ENCODE results near the gene TLE5. TPM values are rescaled to one million over a fixed set of nuclear protein-coding genes. Genes with fewer than 3 reads are reported as not detected.
"Not testable (repeated sequence)": the region's sequence is repeated elsewhere in the genome, so short reads cannot be mapped to it uniquely, and the experiment has no call there.

The TLE5 gene
- total RNA-seq, 2 experiments from 2014 or later, result 283 to 296 TPM

DNA sequence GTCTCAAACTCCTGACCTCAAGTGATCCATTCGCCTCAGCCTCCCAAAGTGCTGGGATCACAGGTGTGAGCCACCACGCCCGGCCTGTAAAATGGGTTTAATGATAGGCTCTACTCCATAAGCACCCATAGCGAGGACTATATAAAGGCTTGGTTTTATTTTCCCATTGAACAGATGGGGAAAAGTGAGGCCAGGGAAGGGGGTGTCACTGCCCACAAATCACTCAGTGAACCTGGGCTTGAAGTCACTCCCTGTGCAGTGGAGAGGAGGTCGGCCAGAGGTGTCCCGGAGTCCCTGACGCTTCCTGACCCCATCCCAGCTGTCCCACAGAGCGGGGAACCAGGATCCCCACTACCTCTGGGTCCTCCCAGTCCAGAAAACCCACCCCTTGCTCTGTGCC lies 48.2 kb downstream of the TLE5 start:
- H3K27me3 Mint-ChIP-seq, result no peaks in the 10 kb centered on the region
- no peak for ATAC-seq
- ChIA-PET POLR2A (interaction anchor here (1.2 kb wide), 1 partner anchor 11 kb away, joined by 4 read pairs; no protein-coding TSS in a partner anchor), CTCF (no interaction called here)
- H3K36me3 Mint-ChIP-seq (ENCODE audit: low read depth), result no peaks in the 10 kb centered on the region
- no peak for DNase-seq
- H3K4me1 Mint-ChIP-seq (ENCODE audit: low read depth), result no peaks in the 10 kb centered on the region
- intact Hi-C loops (cut with micrococcal nuclease), result no loop called here
- H3K4me3 Mint-ChIP-seq, result no peak overlapping the region
- TF ChIP-seq, protein P1, sequence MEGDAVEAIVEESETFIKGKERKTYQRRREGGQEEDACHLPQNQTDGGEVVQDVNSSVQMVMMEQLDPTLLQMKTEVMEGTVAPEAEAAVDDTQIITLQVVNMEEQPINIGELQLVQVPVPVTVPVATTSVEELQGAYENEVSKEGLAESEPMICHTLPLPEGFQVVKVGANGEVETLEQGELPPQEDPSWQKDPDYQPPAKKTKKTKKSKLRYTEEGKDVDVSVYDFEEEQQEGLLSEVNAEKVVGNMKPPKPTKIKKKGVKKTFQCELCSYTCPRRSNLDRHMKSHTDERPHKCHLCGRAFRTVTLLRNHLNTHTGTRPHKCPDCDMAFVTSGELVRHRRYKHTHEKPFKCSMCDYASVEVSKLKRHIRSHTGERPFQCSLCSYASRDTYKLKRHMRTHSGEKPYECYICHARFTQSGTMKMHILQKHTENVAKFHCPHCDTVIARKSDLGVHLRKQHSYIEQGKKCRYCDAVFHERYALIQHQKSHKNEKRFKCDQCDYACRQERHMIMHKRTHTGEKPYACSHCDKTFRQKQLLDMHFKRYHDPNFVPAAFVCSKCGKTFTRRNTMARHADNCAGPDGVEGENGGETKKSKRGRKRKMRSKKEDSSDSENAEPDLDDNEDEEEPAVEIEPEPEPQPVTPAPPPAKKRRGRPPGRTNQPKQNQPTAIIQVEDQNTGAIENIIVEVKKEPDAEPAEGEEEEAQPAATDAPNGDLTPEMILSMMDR (IDR thresholded peaks at IDR 0.05), result no peak
- H3K9me3 Mint-ChIP-seq, result no peaks in the 10 kb centered on the region
- H3K27ac Mint-ChIP-seq, result no peak overlapping the region

DNA sequence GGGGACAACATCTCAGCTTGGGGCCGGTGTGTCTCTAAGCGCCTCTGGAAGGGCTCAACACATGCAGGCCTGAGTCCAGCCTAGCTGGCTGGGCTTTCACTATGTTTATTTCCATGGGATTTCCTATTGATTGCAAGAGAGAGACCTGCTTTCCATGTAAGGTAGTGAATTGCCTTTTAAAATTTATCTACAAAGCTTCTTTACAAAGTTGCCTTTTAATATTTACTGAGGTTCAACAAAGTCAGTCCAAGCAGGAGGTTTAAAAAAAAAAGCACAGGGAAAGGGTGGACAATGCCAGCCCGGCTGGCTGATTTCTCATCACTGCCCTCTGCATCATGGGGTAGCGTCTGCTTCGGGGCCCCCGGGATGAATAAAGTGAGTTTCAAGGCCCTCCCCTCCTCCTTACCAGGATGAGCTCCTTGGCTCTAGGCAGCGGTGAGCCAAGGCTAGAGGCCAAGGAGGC lies 49.0 kb downstream of the TLE5 start:
- no peak for ATAC-seq
- Mint-ChIP-seq H3K36me3 (ENCODE audit: low read depth) (no peaks in the 10 kb centered on the region), H3K4me1 (ENCODE audit: low read depth) (no peaks in the 10 kb centered on the region), H3K27ac (no peak overlapping the region), H3K4me3 (no peak overlapping the region), H3K27me3 (no peaks in the 10 kb centered on the region), H3K9me3 (no peaks in the 10 kb centered on the region)
- ChIA-PET CTCF (interaction anchor here (1.4 to 1.6 kb wide), 2 partner anchors 51 to 62 kb away, joined by 3 read pairs; no protein-coding TSS in a partner anchor), POLR2A (interaction anchor here (1.2 kb wide), 1 partner anchor 12 kb away, joined by 4 read pairs; no protein-coding TSS in a partner anchor)
- intact Hi-C loops (cut with micrococcal nuclease), result no loop called here
- TF ChIP-seq, protein P1 (IDR thresholded peaks at IDR 0.05), result no peak
- no peak for DNase-seq

DNA sequence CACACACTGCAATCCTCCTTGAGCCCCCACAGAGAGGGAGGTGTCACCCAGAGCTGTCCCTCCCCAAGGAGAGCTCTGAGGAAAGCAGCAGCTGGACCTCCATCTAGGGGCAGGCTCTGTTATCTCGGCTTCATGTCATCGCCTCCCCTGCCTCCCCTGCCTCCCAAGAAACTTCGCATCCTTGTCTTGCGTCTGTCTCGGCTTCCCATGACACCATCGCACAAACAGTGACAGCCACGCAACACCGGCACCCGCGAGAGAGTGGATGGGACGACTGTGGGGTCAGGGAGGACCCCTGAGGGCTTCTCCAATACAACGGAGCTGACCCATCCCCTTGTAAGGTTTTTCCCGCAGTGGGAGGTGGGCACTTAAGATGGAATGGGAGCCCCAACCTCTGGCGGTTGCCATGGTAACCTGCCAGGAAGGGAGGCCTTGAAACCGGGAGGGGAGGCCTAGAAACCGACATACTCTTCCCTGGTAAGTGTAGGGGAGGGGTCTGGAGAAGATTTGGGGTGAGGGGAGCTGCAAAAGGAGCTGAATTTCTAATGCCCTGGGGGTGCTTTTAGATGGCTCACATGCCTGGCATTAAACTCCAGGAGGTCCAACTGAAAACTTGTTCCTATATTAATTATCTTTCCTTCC lies 49.6 kb downstream of the TLE5 start:
- Mint-ChIP-seq H3K9me3 (no peaks in the 10 kb centered on the region), H3K36me3 (ENCODE audit: low read depth) (no peaks in the 10 kb centered on the region), H3K4me3 (no peak overlapping the region), H3K27me3 (no peaks in the 10 kb centered on the region), H3K4me1 (ENCODE audit: low read depth) (no peaks in the 10 kb centered on the region), H3K27ac (no peak overlapping the region)
- intact Hi-C loops (cut with micrococcal nuclease), result no loop called here
- DNase-seq (no peak), ATAC-seq (no peak)
- POLR2A ChIA-PET, result interaction anchor here (1.2 kb wide), 1 partner anchor 12 kb away, joined by 4 read pairs; no protein-coding TSS in a partner anchor
- TF ChIP-seq, protein P1 (IDR thresholded peaks at IDR 0.05), result no peak
- CTCF ChIA-PET, result interaction anchor here (1.4 to 1.6 kb wide), 2 partner anchors 50 to 63 kb away, joined by 3 read pairs; no protein-coding TSS in a partner anchor

DNA sequence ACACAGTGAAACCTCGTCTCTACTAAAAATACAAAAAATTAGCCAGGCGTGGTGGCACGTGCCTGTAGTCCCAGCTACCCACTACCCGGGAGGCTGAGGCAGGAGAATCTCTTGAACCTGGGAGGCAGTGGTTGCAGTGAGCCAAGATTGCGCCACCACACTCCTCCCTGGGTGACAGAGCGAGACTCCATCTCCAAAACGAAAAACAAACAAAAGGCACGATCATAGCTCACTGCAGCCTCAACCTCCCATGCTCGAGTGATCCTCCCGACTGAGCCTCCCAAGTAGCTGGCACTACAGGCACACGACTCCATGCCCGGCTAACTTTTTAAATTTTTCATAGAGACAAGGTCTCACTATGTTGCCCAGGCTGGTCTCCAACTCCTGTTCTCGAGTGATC lies 50.2 kb downstream of the TLE5 start:
- H3K27me3 Mint-ChIP-seq; POLR2A ChIA-PET; H3K4me3 Mint-ChIP-seq; ATAC-seq; intact Hi-C loops (cut with micrococcal nuclease); DNase-seq; H3K4me1 Mint-ChIP-seq (ENCODE audit: low read depth); H3K9me3 Mint-ChIP-seq; H3K36me3 Mint-ChIP-seq (ENCODE audit: low read depth); H3K27ac Mint-ChIP-seq: not testable (repeated sequence)
- CTCF ChIA-PET, result interaction anchor here (1.4 to 1.6 kb wide), 2 partner anchors 49 to 63 kb away, joined by 3 read pairs; no protein-coding TSS in a partner anchor

DNA sequence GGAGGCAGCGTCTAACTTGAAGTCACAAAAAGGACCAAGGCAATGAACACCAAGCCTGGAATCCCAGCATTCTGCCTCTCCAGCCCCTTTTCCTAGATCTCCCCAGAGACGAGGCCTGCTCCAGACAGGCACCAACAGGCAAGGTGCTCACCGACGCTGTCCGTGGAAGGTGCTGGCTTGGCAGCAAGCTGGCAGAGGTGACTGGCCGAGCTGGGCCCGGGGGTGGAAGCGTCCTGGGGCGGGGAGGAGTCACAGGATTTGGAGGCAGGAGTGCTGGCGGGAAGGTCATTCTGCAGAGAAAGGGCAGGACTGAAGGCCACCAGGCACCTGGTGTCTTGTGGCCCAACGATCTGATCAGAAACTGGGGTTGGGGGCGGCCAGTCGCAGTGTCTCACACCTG lies 51.4 kb downstream of the TLE5 start:
- peaks cover 1% of the 10 kb centered on the region for H3K36me3 Mint-ChIP-seq (ENCODE audit: low read depth)
- H3K9me3 Mint-ChIP-seq, result no peaks in the 10 kb centered on the region
- DNase-seq (no peak), ATAC-seq (no peak)
- no peaks in the 10 kb centered on the region for H3K27me3 Mint-ChIP-seq
- intact Hi-C loops (cut with micrococcal nuclease), result no loop called here
- no peak overlapping the region for H3K4me3 Mint-ChIP-seq
- H3K4me1 Mint-ChIP-seq (ENCODE audit: low read depth), result no peaks in the 10 kb centered on the region
- TF ChIP-seq, protein P1 (IDR thresholded peaks at IDR 0.05), result no peak
- CTCF ChIA-PET, result interaction anchor here (1.3 kb wide), 1 partner anchor 65 kb away, joined by 3 read pairs; no protein-coding TSS in a partner anchor
- POLR2A ChIA-PET, result no interaction called here
- no peak overlapping the region for H3K27ac Mint-ChIP-seq

All from activated CD8-positive, alpha-beta T cell treated with anti-CD3 and anti-CD28 coated beads for 36 hours (primary cell).